ENCODE data around the gene DCAF4.

DCAF4 gene

GRCh38 chr14:72894623-72895378, 31.5 kb upstream of the DCAF4 start:
- DNase-seq: no peak

- DNase-seq: no peak
Measured at GRCh38 chr14:72898448-72898847, 27.8 kb upstream of the DCAF4 start.

DNA sequence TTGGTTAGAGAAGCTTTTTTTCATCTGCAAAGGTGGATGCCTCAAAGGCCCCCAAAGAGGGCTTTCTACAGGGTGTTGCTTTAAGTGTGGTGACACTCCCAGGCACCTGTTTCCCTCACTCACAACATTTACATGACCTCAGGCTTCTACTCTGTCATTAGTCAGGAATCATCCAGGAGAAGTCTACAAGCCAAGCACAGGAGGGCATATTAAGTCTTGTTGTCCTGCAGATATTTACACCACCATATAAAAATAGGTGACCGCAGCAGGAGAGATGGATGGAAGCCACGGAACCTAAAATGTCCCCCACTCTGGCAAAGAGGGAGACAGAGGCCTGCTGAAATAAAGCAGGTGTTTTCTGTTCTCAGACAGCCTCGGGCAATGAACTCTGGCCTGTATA, 24.9 kb upstream of the DCAF4 start:
- no peak for DNase-seq

GRCh38 chr14:72902801-72903530, 23.3 kb upstream of the DCAF4 start:
- no peak for DNase-seq

DNA sequence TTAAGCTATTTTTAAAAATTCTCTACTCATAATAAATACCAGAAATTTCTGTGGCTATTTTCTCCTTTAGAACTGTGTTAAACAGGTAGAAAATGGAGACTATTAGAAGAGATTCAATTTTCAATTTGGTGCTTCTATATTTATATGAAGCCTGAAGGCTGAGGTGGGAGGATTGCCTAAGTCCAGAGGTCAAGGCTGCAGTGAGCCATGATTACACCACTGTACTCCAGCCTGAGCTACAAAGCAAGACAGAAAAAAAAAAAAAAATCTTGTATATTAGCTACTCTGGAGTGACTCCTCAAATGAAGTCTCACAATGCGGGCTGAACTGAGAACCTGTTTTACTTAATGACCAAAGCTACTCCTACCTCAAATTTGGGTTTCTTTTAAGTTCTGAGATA, 22.5 kb upstream of the DCAF4 start:
- DNase-seq: no peak

- no peak for DNase-seq
Measured at GRCh38 chr14:72904218-72904617, 22.0 kb upstream of the DCAF4 start.

DNA sequence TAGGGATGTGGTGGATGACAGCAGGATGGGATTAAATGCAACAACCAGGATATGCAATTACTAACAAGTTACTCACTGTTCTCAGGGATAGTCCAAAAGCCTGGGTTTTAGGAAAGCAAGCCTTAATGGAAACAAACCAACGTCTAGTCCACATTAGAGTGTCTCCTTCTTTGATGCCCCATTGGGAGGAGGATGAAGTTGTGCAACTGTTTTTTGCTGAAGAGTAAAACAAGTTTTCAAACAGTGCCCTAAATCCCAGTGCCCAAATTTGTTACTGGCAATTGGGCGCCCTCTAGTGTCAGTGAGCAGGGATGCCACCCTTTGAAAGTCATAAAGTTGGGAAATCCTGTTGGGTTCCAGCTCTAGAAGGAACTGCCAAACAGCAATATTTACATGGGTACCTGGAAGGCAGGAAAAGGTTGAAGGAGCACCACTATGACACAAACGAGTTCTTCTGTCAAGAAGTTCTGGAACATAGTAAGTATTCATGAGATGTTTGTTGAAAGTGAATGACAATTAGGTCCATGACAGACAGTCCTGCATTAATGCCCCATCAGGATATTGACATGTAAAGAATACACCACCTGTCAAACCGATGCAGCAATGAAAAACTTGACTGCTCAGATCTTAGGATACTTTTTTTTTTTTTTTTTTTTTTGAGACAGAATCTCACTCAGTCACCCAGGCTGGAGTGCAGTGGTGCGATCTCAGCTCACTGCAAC, 21.3 kb upstream of the DCAF4 start:
- DNase-seq: peak; percentile 77 to 80

GRCh38 chr14:72906316-72906715, 19.9 kb upstream of the DCAF4 start:
- DNase-seq: no peak

GRCh38 chr14:72906879-72907278, 19.4 kb upstream of the DCAF4 start:
- no peak for DNase-seq

DNA sequence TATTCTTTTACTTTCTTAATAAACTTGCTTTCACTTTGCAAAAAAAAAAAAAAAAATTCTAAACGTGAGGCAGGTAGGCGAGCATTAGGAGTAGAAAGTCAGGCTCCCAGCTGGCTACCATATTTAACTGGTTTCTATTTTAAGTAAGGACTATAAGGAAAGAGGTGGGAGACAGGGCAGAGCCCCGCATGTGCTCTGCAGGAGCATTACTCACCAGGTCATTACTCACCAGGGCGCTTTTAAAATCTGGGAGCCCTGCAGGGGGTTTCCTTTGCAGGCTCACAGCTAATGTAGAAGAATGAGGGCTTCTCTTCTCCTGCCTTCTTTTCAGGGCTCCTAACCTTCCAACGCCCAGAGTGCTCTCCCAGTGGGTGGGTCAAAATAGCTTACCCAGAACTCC, 18.4 kb upstream of the DCAF4 start:
- no peak for DNase-seq

GRCh38 chr14:72909163-72909562, 17.1 kb upstream of the DCAF4 start:
- DNase-seq: no peak

DNA sequence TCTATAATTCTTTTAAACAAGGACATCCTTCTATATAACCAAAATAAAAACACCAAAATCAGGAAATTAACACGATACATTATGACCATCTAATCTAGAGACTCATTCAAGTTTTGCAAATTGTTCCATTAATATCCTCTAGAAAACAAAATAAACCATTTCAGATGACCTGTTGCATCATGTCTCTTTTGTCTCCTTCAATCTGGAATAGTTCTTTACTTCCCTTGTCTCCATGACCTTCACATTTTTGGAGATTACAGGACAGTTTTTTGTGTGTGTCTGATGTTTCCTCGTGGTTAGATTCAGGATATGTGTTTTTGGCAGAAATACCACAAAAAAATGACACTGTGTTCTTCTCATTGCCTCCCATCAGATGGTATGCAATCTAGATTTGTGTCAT, 12.5 kb upstream of the DCAF4 start:
- DNase-seq: no peak

GRCh38 chr14:72916174-72916573, 10.1 kb upstream of the DCAF4 start:
- no peak for DNase-seq

DNA sequence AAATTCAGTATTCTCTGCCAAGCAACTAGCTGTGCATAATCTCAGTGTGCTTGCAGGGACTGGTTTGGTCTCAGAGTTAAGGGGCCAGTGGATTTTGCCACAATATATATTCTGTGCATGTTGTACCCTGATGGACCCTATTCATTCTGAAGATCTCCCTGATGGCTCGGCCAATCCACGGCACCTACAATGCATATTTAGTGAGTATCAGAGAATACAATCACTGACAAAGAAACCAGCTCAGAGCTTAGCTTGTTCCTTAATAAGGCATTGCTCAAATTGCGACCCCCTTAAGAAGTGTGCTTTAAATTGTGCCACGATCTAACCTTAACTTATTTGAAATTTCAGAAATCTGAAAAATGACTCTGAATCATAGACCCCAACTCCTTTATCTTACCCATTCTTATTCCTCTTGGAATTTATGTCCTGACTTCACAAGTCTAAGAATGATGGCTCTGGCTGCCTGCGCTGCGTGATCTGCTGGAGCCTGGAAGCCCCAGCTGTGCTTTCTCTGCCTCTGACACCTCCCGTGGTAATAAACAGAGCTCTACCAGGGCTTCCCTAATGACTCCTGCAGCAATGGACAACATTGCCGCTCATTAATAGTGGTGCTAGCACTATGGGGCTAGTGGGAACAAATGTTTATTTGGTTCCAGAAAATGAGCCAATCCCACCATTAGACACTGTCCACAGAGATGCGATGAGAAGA, 9.0 kb upstream of the DCAF4 start:
- no peak for DNase-seq

DNA sequence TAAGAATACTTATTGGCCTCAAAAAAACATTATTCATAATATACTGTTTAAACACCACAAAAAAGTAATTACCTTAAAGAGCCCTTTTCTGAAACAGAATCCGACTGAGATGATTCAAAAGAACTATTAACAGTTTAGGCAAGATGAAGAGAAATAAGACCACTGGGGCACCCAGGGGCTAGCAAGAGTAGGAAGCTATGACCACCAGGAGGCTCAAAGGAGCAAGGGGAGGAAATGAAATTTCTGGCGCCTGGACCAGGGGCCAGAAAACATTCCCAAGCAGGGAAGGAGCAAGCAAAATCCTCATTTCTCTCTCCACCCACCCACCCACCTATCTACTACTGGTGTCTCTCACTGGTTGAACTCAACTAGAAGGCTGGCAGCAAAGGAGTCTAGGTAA, 6.3 kb upstream of the DCAF4 start:
- peak; percentile 6 to 21 for DNase-seq

DNA sequence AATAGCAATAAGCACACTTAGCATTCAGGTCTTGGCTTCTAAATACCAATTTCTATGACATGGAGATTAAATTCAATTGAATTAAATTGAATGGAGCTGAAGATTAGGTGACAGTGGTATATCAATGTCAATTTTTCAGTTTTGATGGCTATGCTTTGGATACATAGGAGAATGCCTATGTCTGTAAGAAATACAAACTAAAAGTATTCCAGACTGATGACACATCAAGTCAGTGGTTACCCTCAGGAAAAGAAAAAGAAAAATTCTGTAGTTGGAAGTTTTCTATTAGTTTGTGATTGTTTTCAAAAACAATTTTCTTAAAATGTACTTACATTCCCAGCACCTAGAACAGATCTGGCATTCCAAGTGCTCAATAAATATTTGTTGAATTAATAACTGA, 4.9 kb upstream of the DCAF4 start:
- no peak for DNase-seq

DNA sequence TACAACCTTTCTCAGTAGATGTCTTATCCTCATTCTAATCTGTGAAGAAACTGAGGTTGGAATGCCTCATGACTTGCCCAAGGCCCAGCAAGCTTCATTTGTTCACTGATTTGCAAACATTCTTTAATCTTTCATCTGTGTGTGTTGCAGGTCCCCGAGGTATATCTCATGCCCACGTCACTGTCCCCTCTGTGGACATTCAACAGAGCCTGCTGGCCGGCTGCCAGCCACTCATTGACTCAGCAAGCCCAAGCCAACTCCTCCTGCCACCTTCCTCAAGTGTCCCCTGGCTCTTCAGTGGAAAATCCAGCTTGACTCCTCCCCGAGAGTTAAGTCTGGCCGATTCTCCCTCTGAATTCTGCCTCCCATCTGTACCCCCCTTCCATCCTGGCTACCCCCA, 1.9 kb upstream of the DCAF4 start:
- DNase-seq: no peak

- no peak for DNase-seq
Measured at GRCh38 chr14:72925171-72925759, 999 bp upstream of the DCAF4 start.

DNA sequence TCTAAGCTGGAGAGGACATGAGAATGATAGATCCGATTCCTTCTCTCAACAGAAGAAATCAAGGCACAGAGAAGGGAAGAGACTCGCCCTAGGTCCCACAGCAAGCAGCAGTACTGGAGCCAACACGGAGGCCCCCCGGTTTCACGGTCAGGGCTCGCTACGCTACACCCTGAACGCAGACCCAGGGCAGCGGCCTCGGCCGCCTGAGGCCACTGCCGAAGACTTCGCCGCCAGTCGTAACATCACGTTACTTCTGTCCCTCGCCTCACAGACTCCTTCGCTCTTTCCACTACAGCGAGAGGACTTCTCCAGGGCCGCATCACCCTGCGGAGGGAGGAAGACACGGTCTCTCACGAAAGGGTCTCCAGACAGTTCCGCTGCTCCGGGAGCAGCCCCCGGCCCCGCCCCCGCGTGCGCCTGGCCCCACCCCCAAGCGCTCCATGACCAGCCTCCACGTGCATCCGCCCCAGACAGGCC, 411 bp upstream of the DCAF4 start:
- no peak for DNase-seq

DNA sequence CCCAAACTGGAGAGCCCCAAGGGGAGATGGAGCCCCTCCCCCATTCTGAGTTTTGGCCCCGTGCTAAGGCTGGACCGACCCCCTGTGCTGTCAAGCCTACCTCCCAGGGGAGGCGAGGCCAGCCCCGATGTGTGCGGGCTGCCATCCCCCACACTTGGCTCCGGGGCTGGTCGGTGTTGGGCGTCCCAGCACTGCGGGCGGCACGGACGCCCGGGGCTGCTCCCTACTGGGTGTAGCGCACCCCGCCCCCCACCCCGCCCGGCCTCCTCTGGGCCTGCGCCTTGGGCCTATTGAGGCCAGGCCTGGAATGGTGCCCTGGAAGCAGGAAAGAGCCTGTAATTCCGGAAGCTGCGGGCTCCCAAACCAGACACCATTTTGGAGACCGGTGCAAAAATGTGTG, 2.6 kb downstream of the DCAF4 start:
- no peak for DNase-seq

DNA sequence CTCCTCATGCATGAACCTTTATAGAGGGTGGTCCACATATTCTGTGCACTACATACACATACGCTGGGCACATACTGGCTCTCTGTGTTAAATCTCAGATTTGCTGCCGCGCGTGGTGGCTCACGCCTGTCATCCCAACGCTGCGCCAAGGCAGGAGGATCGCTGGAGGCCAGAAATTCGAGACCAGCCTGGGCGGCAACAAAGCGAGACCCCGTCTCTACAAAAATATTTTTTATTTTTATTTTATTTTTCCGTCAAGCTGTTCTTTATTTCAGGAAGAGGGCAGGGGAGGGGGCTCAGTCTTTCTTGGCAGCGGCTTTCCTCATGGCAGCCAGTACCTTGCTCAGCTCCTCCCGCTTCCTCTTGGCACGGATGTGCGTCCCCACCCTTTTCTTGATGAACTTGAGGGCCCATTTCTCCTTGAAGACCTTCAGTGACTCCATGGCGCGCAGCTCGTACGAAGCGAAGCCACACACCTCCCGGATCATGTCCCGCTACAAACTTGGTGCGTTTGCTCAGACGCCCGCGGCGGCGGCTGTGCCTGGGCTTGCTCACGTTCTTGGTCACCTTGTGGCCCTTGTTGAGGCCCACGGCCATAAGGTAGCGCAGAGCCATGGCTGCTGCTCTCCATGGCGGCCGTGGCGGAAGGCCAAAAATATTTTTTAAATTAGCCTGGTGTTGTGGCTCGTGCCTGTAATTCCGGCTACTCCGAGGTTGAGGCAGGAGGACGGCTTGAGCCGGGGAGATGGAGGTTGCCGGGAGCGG, 3.2 kb downstream of the DCAF4 start:
- DNase-seq: no peak

GRCh38 chr14:72932893-72933292, 6.6 kb downstream of the DCAF4 start:
- no peak for DNase-seq
